K562 (cell line): ENCODE data around the gene TMSB10. TPM values are rescaled to one million over a fixed set of nuclear protein-coding genes. Genes with fewer than 3 reads are reported as not detected.

Source experiments
- ATAC-seq: fragments of 200-7000 bp; cut with Tn5 transposase; 3 replicates; pipeline ENCODE4 v1.9.1; 2020; ENCODE audit warnings: moderate library complexity
- BruUV-seq: library from RNA; stranded (reverse); fragments of 400-500 nt; replicated peaks from 2 replicates; lab custom pipeline; 2021; lab: Mats Ljungman, UMichigan
- CTCF ChIA-PET: fragments of 300-600 bp; formaldehyde crosslinking; extraction: SDS; loops from one replicate; lab custom pipeline; 2021; ENCODE audit warnings: low intra/inter-chr PET ratio; lab: Yijun Ruan, JAX
- POLR2A ChIA-PET: fragments of 300-600, 350-650 bp; sonication (Branson Sonifier 250); formaldehyde crosslinking; extraction: SDS; loops from one replicate; lab custom pipeline; 2021; ENCODE audit warnings: antibody characterized with exemption, inconsistent platforms; lab: Yijun Ruan, JAX
- DNase-seq, 4 experiments: peaks; one replicate each; pipeline versions ENCODE4 v3.0.0 to v3.0.0-alpha.2; 2011 to 2018; ENCODE audit warnings: low spot score in 3 of 4, mixed read lengths in 3 of 4; ENCODE audit errors: extremely low read depth in 1 of 4
- FAIRE-seq: peaks from 2 replicates; lab custom pipeline; 2011; peaks lifted over from hg19 to GRCh38; lab: Jason Lieb, UNC
- H2AFZ ChIP-seq: 2 replicates; pipeline ENCODE4 v1.6.0; 2011; ENCODE audit warnings: low read depth, low read length, control low read depth, inconsistent platforms
- H3K27ac ChIP-seq: fragments of 200-600 bp; 3 replicates; pipeline ENCODE4 v1.8.0; 2011; ENCODE audit warnings: low read depth, mild to moderate bottlenecking, control low read depth, inconsistent platforms, low read length, moderate library complexity, mixed read lengths; ENCODE audit errors: extremely low read depth
- H3K27me3 ChIP-seq, 2 experiments: fragments of 300-600 bp in 1 of 2; 2 replicates in 1 of 2; 3 replicates in 1 of 2; pipeline versions ENCODE4 v1.6.0 to v1.8.0; 2011; ENCODE audit warnings: inconsistent platforms in 2 of 2, low read length in 2 of 2, mild to moderate bottlenecking in 1 of 2, mixed read lengths in 1 of 2, moderate library complexity in 1 of 2; ENCODE audit not compliant: control insufficient read depth in 2 of 2, insufficient read depth in 2 of 2
- H3K36me3 ChIP-seq: fragments of 300-600 bp; 3 replicates; pipeline ENCODE4 v1.8.0; 2011; ENCODE audit warnings: mild to moderate bottlenecking, low read length, inconsistent platforms; ENCODE audit not compliant: control insufficient read depth, insufficient read depth
- H3K4me1 ChIP-seq, 2 experiments: fragments of 200-600 bp in 1 of 2; replicated peaks in 1 of 2; 2 replicates in 1 of 2; 3 replicates in 1 of 2; pipeline versions ENCODE4 v1.5.1 to v1.8.0; 2011; ENCODE audit warnings: inconsistent platforms in 2 of 2, low read length in 2 of 2, mild to moderate bottlenecking in 1 of 2, mixed read lengths in 1 of 2, moderate library complexity in 1 of 2; ENCODE audit not compliant: control insufficient read depth in 2 of 2, insufficient read depth in 2 of 2
- H3K4me2 ChIP-seq: 2 replicates; pipeline ENCODE4 v1.6.1; 2011; ENCODE audit warnings: low read length, control low read depth, inconsistent platforms, mixed read lengths; ENCODE audit not compliant: insufficient read depth
- H3K4me3 ChIP-seq: fragments of 200-600 bp; sonication (generic), shearing (Covaris generic); 2 replicates; pipeline ENCODE4 v1.5.1; 2016; ENCODE audit warnings: control low read depth, inconsistent platforms
- H3K79me2 ChIP-seq: fragments of 200-600 bp; 3 replicates; pipeline ENCODE4 v1.8.0; 2011; ENCODE audit warnings: low read length, inconsistent platforms; ENCODE audit not compliant: control insufficient read depth, insufficient read depth
- H3K9ac ChIP-seq, 2 experiments: 2 replicates each; pipeline versions ENCODE4 v1.6.0 to v1.6.1; 2011; ENCODE audit warnings: low read depth in 2 of 2, low read length in 2 of 2, control low read depth in 1 of 2, inconsistent platforms in 1 of 2, mild to moderate bottlenecking in 1 of 2, mixed read lengths in 1 of 2; ENCODE audit not compliant: insufficient read depth in 1 of 2
- H3K9me1 ChIP-seq: one replicate; pipeline ENCODE4 v1.6.0; 2011; ENCODE audit warnings: inconsistent platforms, mild to moderate bottlenecking, low read length, moderate library complexity; ENCODE audit not compliant: control insufficient read depth, insufficient read depth
- H3K9me3 ChIP-seq: replicated peaks from 2 replicates; pipeline ENCODE4 v1.5.1; 2011; ENCODE audit warnings: low read depth, low read length, inconsistent platforms; ENCODE audit not compliant: control insufficient read depth, insufficient read depth
- H4K20me1 ChIP-seq: replicated peaks from 2 replicates; pipeline ENCODE4 v1.6.1; 2011; ENCODE audit warnings: low read length, inconsistent platforms, mixed read lengths; ENCODE audit not compliant: control insufficient read depth, insufficient read depth
- LEF1 ChIP-seq: fragments of 450-650 bp; IDR thresholded peaks from 2 replicates; pipeline ENCODE4 v1.6.1; 2016; ENCODE audit warnings: mild to moderate bottlenecking
- PKNOX1 ChIP-seq: fragments of 450-650 bp; IDR thresholded peaks from 2 replicates; pipeline ENCODE4 v1.6.1; 2016
- ZNF639 ChIP-seq, 2 experiments: fragments of 200-800 bp in 1 of 2; sonication (Bioruptor generic) in 1 of 2; sonication (generic) in 1 of 2; formaldehyde crosslinking in 1 of 2; IDR thresholded peaks in 1 of 2; conservative IDR thresholded peaks in 1 of 2; 2 replicates each; pipeline versions ENCODE4 v1.5.0 to v1.6.1; 2016 to 2020; ENCODE audit warnings: missing compliant biosample characterization in 1 of 2, missing genetic modification characterization in 1 of 2, missing genetic modification reagents in 1 of 2
- WGBS: fragments of 100-300 bp; shearing (Covaris generic); methylation state at CpG from one replicate; pipeline ENCODE4 v1.1.6; 2016; ENCODE audit warnings: low coverage, mixed read lengths; ENCODE audit not compliant: insufficient coverage; ENCODE audit errors: missing lambda C conversion rate; 5-methylcytosine and 5-hydroxymethylcytosine counted together
- in situ Hi-C: fragments of 300-500 bp; cut with MboI; formaldehyde crosslinking; loops from 4 replicates; pipeline ENCODE4 v1.15.0; 2018; ENCODE audit warnings: inconsistent platforms, mixed read lengths
- intact Hi-C: fragments of 100-400 bp; cut with micrococcal nuclease; formaldehyde crosslinking; loops from 2 replicates; pipeline ENCODE4 v1.14.2; 2022
- polyA plus RNA-seq, 8 experiments: library from polyadenylated mRNA; depleted of rRNA in 4 of 8; stranded (reverse) in 5 of 8; unstranded in 3 of 8; fragments of >200 nt; fragmentation: Nextera tagmentation in 2 of 8; fragmentation: Illumina TruSeq in 1 of 8; extraction: Ambion mirVana in 2 of 8; extraction: Trizol in 1 of 8; gene quantifications; 2 replicates each; pipeline versions ENCODE4 v1.2.1 to v1.2.3, GENCODE V29; 2011 to 2014; ENCODE audit warnings: inconsistent platforms in 1 of 8, missing spikeins in 1 of 8
- total RNA-seq, 7 experiments: library from RNA; depleted of rRNA in 6 of 7; stranded (reverse); fragments of >200 nt in 6 of 7; fragmentation: Illumina TruSeq in 2 of 7; extraction: Trizol in 2 of 7; gene quantifications; 2 replicates each; pipeline versions ENCODE4 v1.2.1 to v1.2.3, GENCODE V29; 2011 to 2021; ENCODE audit warnings: low replicate concordance in 1 of 7

The TMSB10 gene
- total and polyA plus RNA-seq, 9 of the 15 experiments (the other 6 are each of a cell fraction or from before 2014, with no cell fraction given), result 382 to 2,226 (median 959) TPM

GRCh38 chr2:84897773-84898172 is 7.7 kb upstream of the TMSB10 start:
- WGBS, result 20% methylated on average over 1 of the region's 1 CpG
- H4K20me1 ChIP-seq, result no peaks in the 10 kb centered on the region
- no peak for DNase-seq
- H3K4me1 ChIP-seq, result peaks cover 0 to 3% of the 10 kb centered on the region in 2 experiments; a peak in 2 of 5 replicates
- no peak for ATAC-seq
- no peak overlapping the region for H3K4me3 ChIP-seq
- BruUV-seq, result no TSS peak
- in situ Hi-C loops (no loop called here), intact Hi-C loops (no loop called here)
- H3K9me1 ChIP-seq, result no peaks in the 10 kb centered on the region
- no peak overlapping the region for H3K9ac ChIP-seq
- H3K79me2 ChIP-seq, result no peaks in the 10 kb centered on the region
- FAIRE-seq, result no peak
- H3K27me3 ChIP-seq, result no peaks in the 10 kb centered on the region
- peak overlapping the region; percentile 76; the same call in 1 of the 2 replicates for H2AFZ ChIP-seq
- POLR2A ChIA-PET, result interaction anchor here (1.5 kb wide), 1 partner anchor 9 kb away, joined by 10 read pairs; no protein-coding TSS in a partner anchor
- CTCF ChIA-PET, result no interaction called here
- H3K9me3 ChIP-seq, result no peaks in the 10 kb centered on the region
- no peak overlapping the region; the same call in 2 of the 3 replicates for H3K27ac ChIP-seq
- TF ChIP-seq LEF1 (no peak), PKNOX1 (peak; percentile 59), ZNF639 (CRISPR knock-in tag; conservative IDR thresholded peaks at IDR 0.05 in 1 of 2, IDR thresholded peaks at IDR 0.05 in 1 of 2) (no peak)
- no peaks in the 10 kb centered on the region for H3K36me3 ChIP-seq
- H3K4me2 ChIP-seq, result no peak overlapping the region
